PC-9 (cell line): ENCODE data around the gene ADGRD1. TPM values are rescaled to one million over a fixed set of nuclear protein-coding genes. Genes with fewer than 3 reads are reported as not detected.

Experiments
- BruUV-seq: library from RNA; stranded (reverse); fragments of 400-500 nt; replicated peaks from 2 replicates; lab custom pipeline; 2021; lab: Mats Ljungman, UMichigan
- CTCF ChIA-PET: fragments of 300-600 bp; sonication (Branson Sonifier 250); formaldehyde crosslinking; loops from one replicate; lab custom pipeline; 2022; ENCODE audit warnings: antibody characterized with exemption; lab: Charles Lee
- POLR2A ChIA-PET: fragments of 300-600 bp; sonication (Branson Sonifier 250); formaldehyde crosslinking; loops from one replicate; lab custom pipeline; 2022; ENCODE audit warnings: antibody characterized with exemption; ENCODE audit not compliant: unreplicated experiment; lab: Charles Lee
- DNase-seq, 2 experiments: peaks; one replicate each; pipeline versions ENCODE4 v3.0.0 to v3.0.0-alpha.2; 2015 to 2022; ENCODE audit warnings: mixed read lengths in 1 of 2
- H2AFZ ChIP-seq: fragments of 200-600 bp; sonication (generic); 2 replicates; pipeline ENCODE4 v1.8.1; 2017; ENCODE audit warnings: antibody characterized with exemption
- H3F3A ChIP-seq: fragments of 200-600 bp; sonication (generic); 2 replicates; pipeline ENCODE4 v1.8.1; 2017; ENCODE audit warnings: antibody characterized with exemption, mild to moderate bottlenecking, low read depth; ENCODE audit not compliant: insufficient read depth
- H3K27ac ChIP-seq: fragments of 200-600 bp; sonication (generic); 2 replicates; pipeline ENCODE4 v1.6.1; 2016; ENCODE audit warnings: mixed run types
- H3K27me3 ChIP-seq: fragments of 200-600 bp; sonication (generic); 2 replicates; pipeline ENCODE4 v1.6.1; 2016; ENCODE audit warnings: low read depth, mixed run types; ENCODE audit not compliant: insufficient read depth
- H3K36me3 ChIP-seq: fragments of 200-600 bp; sonication (generic); 2 replicates; pipeline ENCODE4 v1.6.1; 2016; ENCODE audit warnings: low read depth, mixed run types
- H3K4me1 ChIP-seq: fragments of 200-600 bp; sonication (generic); replicated peaks from 2 replicates; pipeline ENCODE4 v1.6.1; 2016; ENCODE audit warnings: mixed run types; ENCODE audit not compliant: insufficient read depth
- H3K4me2 ChIP-seq: fragments of 200-600 bp; sonication (generic); 2 replicates; pipeline ENCODE4 v1.6.1; 2017; ENCODE audit warnings: mixed run types
- H3K4me3 ChIP-seq: fragments of 200-600 bp; sonication (generic); 2 replicates; pipeline ENCODE4 v1.6.1; 2016; ENCODE audit warnings: mixed run types
- H3K79me2 ChIP-seq: fragments of 200-600 bp; sonication (generic); 2 replicates; pipeline ENCODE4 v1.6.1; 2017; ENCODE audit warnings: low read depth, mixed run types
- H3K9me2 ChIP-seq: fragments of 200-600 bp; sonication (generic); 2 replicates; pipeline ENCODE4 v1.8.1; 2017; ENCODE audit warnings: mild to moderate bottlenecking; ENCODE audit not compliant: insufficient read depth
- H3K9me3 ChIP-seq: fragments of 200-600 bp; sonication (generic); 2 replicates; pipeline ENCODE4 v1.8.1; 2016; ENCODE audit warnings: low read depth; ENCODE audit not compliant: insufficient read depth
- H4K20me1 ChIP-seq: fragments of 200-600 bp; sonication (generic); 2 replicates; pipeline ENCODE4 v1.8.1; 2017; ENCODE audit not compliant: insufficient read depth
- EZH2 ChIP-seq: fragments of 200-600 bp; sonication (generic); IDR thresholded peaks from 2 replicates; pipeline ENCODE4 v1.8.0; 2017; ENCODE audit warnings: antibody characterized with exemption, low read depth
- intact Hi-C: fragments of 100-400 bp; cut with micrococcal nuclease; formaldehyde crosslinking; loops from one replicate; pipeline ENCODE4 v1.10.0; 2022; ENCODE audit not compliant: unreplicated experiment
- total RNA-seq: library from RNA; stranded (reverse); gene quantifications from 2 replicates; pipeline ENCODE4 v1.2.3, GENCODE V29; 2021
- TF ChIP-seq, protein P1 (sequence below): fragments of 200-600 bp; sonication (generic); conservative IDR thresholded peaks from 2 replicates; pipeline ENCODE4 v1.6.1; 2017; ENCODE audit warnings: mixed run types, antibody characterized with exemption, mild to moderate bottlenecking, moderate library complexity

The ADGRD1 gene
- total RNA-seq, 1 experiment from 2014 or later, result not detected

DNA sequence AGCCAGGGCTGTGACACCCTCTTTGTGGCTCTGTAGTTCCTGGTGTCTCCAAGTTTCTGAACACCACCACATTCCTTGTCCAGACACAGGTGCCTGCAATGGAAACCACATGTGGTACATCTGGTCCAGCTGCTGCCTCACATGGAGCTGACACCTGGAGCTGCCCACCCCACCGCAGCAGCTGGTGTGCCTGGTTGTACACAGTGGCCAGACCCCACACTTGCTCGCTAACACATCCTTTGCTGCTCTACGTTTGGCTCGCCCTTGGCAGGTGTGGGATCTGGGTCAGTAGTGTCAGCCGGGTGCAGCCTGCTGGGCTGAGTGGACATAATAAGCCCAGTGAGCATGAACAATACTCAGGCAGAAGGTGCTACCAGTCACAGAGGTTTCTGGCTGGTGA, 198.9 kb downstream of the ADGRD1 start:
- POLR2A ChIA-PET, result no interaction called here
- intact Hi-C loops, result no loop called here
- no peak overlapping the region for H3K4me2 ChIP-seq
- DNase-seq, result no peak
- no peaks in the 10 kb centered on the region for H4K20me1 ChIP-seq
- H3K36me3 ChIP-seq, result no peaks in the 10 kb centered on the region
- H3K9me2 ChIP-seq, result no peaks in the 10 kb centered on the region
- TF ChIP-seq, protein P1, sequence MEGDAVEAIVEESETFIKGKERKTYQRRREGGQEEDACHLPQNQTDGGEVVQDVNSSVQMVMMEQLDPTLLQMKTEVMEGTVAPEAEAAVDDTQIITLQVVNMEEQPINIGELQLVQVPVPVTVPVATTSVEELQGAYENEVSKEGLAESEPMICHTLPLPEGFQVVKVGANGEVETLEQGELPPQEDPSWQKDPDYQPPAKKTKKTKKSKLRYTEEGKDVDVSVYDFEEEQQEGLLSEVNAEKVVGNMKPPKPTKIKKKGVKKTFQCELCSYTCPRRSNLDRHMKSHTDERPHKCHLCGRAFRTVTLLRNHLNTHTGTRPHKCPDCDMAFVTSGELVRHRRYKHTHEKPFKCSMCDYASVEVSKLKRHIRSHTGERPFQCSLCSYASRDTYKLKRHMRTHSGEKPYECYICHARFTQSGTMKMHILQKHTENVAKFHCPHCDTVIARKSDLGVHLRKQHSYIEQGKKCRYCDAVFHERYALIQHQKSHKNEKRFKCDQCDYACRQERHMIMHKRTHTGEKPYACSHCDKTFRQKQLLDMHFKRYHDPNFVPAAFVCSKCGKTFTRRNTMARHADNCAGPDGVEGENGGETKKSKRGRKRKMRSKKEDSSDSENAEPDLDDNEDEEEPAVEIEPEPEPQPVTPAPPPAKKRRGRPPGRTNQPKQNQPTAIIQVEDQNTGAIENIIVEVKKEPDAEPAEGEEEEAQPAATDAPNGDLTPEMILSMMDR, result no peak
- no peak for TF ChIP-seq EZH2
- no peak overlapping the region for H3K27ac ChIP-seq
- CTCF ChIA-PET, result no interaction called here
- no peak overlapping the region for H3K4me3 ChIP-seq
- no peak overlapping the region for H2AFZ ChIP-seq
- peaks cover 34% of the 10 kb centered on the region for H3K27me3 ChIP-seq
- H3K4me1 ChIP-seq, result no peaks in the 10 kb centered on the region
- no peaks in the 10 kb centered on the region for H3F3A ChIP-seq
- no peaks in the 10 kb centered on the region for H3K9me3 ChIP-seq
- no peaks in the 10 kb centered on the region for H3K79me2 ChIP-seq
- BruUV-seq, result no TSS peak

DNA sequence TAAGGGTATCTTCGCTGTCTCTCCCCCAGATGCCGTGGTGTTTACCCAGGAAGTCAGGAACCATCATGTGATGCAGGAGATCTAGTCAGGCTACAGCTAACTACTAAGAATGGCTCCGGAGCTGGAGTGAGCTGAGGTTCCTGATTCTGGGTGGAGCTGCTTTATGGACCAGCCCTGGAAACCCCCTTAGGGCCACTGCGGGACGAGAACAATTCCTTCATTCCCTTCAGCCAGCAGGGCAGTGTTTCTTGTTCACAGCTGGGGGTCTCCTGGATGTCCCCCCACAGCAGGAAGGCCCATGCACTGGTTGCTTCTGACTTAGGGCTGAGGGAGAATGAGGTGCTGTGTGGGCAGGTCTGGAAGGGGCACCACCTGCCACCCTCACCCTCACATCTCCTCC, 199.3 kb downstream of the ADGRD1 start:
- Histone ChIP-seq H3K4me3 (no peak overlapping the region), H3F3A (no peaks in the 10 kb centered on the region), H2AFZ (no peak overlapping the region), H3K36me3 (no peaks in the 10 kb centered on the region), H3K27ac (no peak overlapping the region), H3K9me2 (no peaks in the 10 kb centered on the region), H3K27me3 (peaks cover 34% of the 10 kb centered on the region), H4K20me1 (no peaks in the 10 kb centered on the region), H3K9me3 (no peaks in the 10 kb centered on the region), H3K4me1 (no peaks in the 10 kb centered on the region), H3K79me2 (no peaks in the 10 kb centered on the region), H3K4me2 (no peak overlapping the region)
- POLR2A ChIA-PET, result no interaction called here
- intact Hi-C loops, result no loop called here
- no peak for DNase-seq
- no peak for TF ChIP-seq EZH2
- TF ChIP-seq, protein P1, result no peak
- CTCF ChIA-PET, result no interaction called here
- no TSS peak for BruUV-seq

DNA sequence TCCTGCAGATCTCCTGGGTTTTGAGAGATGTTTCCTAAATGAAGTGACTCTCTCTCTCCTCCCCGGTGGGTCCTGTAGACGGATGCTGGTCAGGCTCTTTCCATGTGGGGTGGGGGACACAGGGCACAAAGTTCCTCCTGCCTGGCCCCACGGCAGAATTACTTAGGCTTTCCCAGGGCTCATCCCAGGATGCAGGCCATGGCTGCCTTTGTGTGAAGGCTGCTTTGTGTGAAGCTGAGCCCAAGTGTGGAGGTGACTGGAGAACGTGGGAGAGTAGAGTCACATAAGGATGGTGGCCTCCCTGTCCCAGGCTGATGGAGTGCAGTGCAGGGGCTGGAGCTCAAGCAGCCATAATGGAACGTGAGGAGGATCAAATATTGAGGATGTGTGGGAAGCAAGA, 200.2 kb downstream of the ADGRD1 start:
- H2AFZ ChIP-seq, result no peak overlapping the region
- H3K79me2 ChIP-seq, result no peaks in the 10 kb centered on the region
- no peaks in the 10 kb centered on the region for H4K20me1 ChIP-seq
- H3K27me3 ChIP-seq, result peaks cover 37% of the 10 kb centered on the region
- H3K9me3 ChIP-seq, result no peaks in the 10 kb centered on the region
- POLR2A ChIA-PET, result no interaction called here
- H3K4me1 ChIP-seq, result no peaks in the 10 kb centered on the region
- H3K4me2 ChIP-seq, result no peak overlapping the region
- CTCF ChIA-PET, result no interaction called here
- no peak for DNase-seq
- TF ChIP-seq, protein P1, result no peak
- no peak for TF ChIP-seq EZH2
- H3K9me2 ChIP-seq, result no peaks in the 10 kb centered on the region
- no peaks in the 10 kb centered on the region for H3F3A ChIP-seq
- no TSS peak for BruUV-seq
- H3K4me3 ChIP-seq, result no peak overlapping the region
- H3K36me3 ChIP-seq, result no peaks in the 10 kb centered on the region
- intact Hi-C loops, result no loop called here
- H3K27ac ChIP-seq, result no peak overlapping the region
